ENCODE measurements around the gene CDK14. TPM values are rescaled to one million over a fixed set of nuclear protein-coding genes. Genes with fewer than 3 reads are reported as not detected.

CDK14 gene
- total and polyA plus RNA-seq, 2 of the 8 experiments (the other 6 are each of a cell fraction or from before 2014, with no cell fraction given): 5.5 to 47.3 TPM

DNA sequence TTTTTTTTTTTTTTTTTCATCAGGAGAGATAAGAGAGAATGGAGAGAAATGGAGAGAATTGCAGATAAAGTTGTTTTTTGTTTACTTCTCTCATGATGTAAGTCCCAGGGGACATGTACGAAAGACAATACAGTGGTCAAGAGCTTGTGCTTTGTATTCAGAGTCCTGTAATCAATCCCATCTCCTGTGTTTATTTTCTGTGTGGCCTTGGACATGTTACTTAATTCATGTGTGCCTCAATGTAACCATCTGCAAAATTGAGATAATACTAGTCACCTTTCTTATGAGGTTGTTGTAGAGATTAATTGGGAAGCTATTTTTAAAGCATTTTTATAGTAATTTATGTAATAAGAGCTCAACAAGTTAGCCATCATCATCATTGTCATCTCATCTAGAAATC lies 117.5 kb downstream of the CDK14 start:
- Histone ChIP-seq H4K8ac (ENCODE audit: extremely low read depth, insufficient read depth, low read length) (no peak overlapping the region), H3K27me3 (replicated peaks in 1 of 4; ENCODE audit: control insufficient read depth in 3 of 4, extremely low read depth in 1 of 4, insufficient read depth in 3 of 4, low read length in 3 of 4) (no peaks in the 10 kb centered on the region), H3K4me3 (ENCODE audit: extremely low read depth in 1 of 4, insufficient read depth in 2 of 4, low read depth in 3 of 4, low read length in 4 of 4) (no peak overlapping the region), H4K91ac (replicated peaks; ENCODE audit: insufficient read length, low read length) (no peak overlapping the region), H3K4ac (replicated peaks; ENCODE audit: insufficient read length, low read depth, low read length) (no peak overlapping the region), H2BK5ac (ENCODE audit: low read depth, low read length) (no peak overlapping the region), H3K79me2 (ENCODE audit: control insufficient read depth in 1 of 2, insufficient read depth in 2 of 2, low read length in 2 of 2) (no peaks in the 10 kb centered on the region), H2BK120ac (replicated peaks; ENCODE audit: low read depth, low read length) (no peak overlapping the region), H3K9me3 (ENCODE audit: insufficient read depth in 2 of 2, low read depth in 1 of 2, low read length in 1 of 2) (peaks cover 6 to 8% of the 10 kb centered on the region in 2 experiments; a peak in 1 of 4 replicates), H3K79me1 (ENCODE audit: low read depth, low read length) (no peaks in the 10 kb centered on the region), H3K4me2 (ENCODE audit: insufficient read depth in 1 of 2, low read depth in 2 of 2, low read length in 2 of 2) (no peak overlapping the region), H3K23ac (ENCODE audit: insufficient read length) (no peak overlapping the region), H2BK15ac (ENCODE audit: low read length) (no peak overlapping the region), H3K18ac (ENCODE audit: extremely low read depth, low read length) (no peak overlapping the region), H4K5ac (ENCODE audit: insufficient read length, low read depth, low read length) (no peak overlapping the region), H3K14ac (ENCODE audit: insufficient read length) (no peak overlapping the region), H3K9ac (replicated peaks in 1 of 4; ENCODE audit: extremely low read depth in 1 of 4, low read depth in 3 of 4, low read length in 3 of 4) (no peak overlapping the region), H3K27ac (ENCODE audit: low read depth, low read length) (no peak overlapping the region), H2BK12ac (ENCODE audit: low read depth, low read length) (no peak overlapping the region), H3K4me1 (replicated peaks in 1 of 4; ENCODE audit: control insufficient read depth in 3 of 4, insufficient read depth in 4 of 4, low read length in 3 of 4) (peaks cover 3 to 15% (median 9%) of the 10 kb centered on the region in 4 experiments), H2BK20ac (ENCODE audit: low read length) (no peak overlapping the region), H3K56ac (replicated peaks; ENCODE audit: insufficient read length, low read depth, low read length) (no peak overlapping the region), H2AFZ (ENCODE audit: low read length) (no peak overlapping the region), H2AK5ac (ENCODE audit: low read depth, low read length) (no peak overlapping the region), H3K23me2 (ENCODE audit: low read depth, low read length) (no peaks in the 10 kb centered on the region), H3K36me3 (ENCODE audit: control insufficient read depth in 2 of 4, insufficient read depth in 4 of 4, low read length in 3 of 4) (no peaks in the 10 kb centered on the region; a peak in 1 of 8 replicates), H4K20me1 (replicated peaks in 1 of 2; ENCODE audit: control insufficient read depth in 1 of 2, insufficient read depth in 2 of 2, low read length in 2 of 2) (no peaks in the 10 kb centered on the region)
- no peak for TF ChIP-seq NANOG (IDR thresholded peaks at IDR 0.05; ENCODE audit: insufficient read depth, low read depth, low read length, poor library complexity, severe bottlenecking)
- no peak for TF ChIP-seq NRF1 (IDR thresholded peaks at IDR 0.05; ENCODE audit: low read depth, low read length)
- TF ChIP-seq POLR2A (IDR thresholded peaks at IDR 0.05; ENCODE audit: control extremely low read depth in 1 of 2, low read depth in 2 of 2, low read length in 2 of 2): no peak
- TF ChIP-seq JUND (IDR thresholded peaks at IDR 0.05; ENCODE audit: low read length): no peak
- TF ChIP-seq, protein P1, sequence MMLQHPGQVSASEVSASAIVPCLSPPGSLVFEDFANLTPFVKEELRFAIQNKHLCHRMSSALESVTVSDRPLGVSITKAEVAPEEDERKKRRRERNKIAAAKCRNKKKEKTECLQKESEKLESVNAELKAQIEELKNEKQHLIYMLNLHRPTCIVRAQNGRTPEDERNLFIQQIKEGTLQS (IDR thresholded peaks at IDR 0.05; ENCODE audit: insufficient read depth, low read depth, low read length): no peak
- no peak for TF ChIP-seq KDM4A (IDR thresholded peaks at IDR 0.05; ENCODE audit: low read depth, low read length, severe bottlenecking)
- no peak for TF ChIP-seq SP4 (IDR thresholded peaks at IDR 0.05; ENCODE audit: low read length)
- TF ChIP-seq TAF7 (optimal IDR thresholded peaks at IDR 0.05; ENCODE audit: borderline replicate concordance, low read depth, low read length): no peak
- TF ChIP-seq ZNF274 (IDR thresholded peaks at IDR 0.05; ENCODE audit: borderline replicate concordance, extremely low read depth, low read length): no peak
- POLR2A ChIA-PET (ENCODE audit: partially characterized antibody): interaction anchor here (1.6 kb wide), 1 partner anchor 9 kb away, joined by 5 read pairs; no protein-coding TSS in a partner anchor
- DNase-seq (ENCODE audit: low read depth in 1 of 2, low spot score in 2 of 2): no peak
- no peak for FAIRE-seq
- WGBS, 2 experiments (ENCODE audit: extremely low coverage in 1 of 2, insufficient coverage in 1 of 2, insufficient read length in 1 of 2, insufficient replicate concordance in 2 of 2, low coverage in 1 of 2, low lambda C conversion rate in 2 of 2, missing lambda C conversion rate in 1 of 2): 100% methylated on average over 1 of the region's 1 CpG; no CpG with 5 or more reads in 1 of the 2 experiments
- CTCF ChIA-PET (ENCODE audit: partially characterized antibody): interaction anchor here (1.0 to 1.6 kb wide), 3 partner anchors 14 to 467 kb away, joined by 3 read pairs; no protein-coding TSS in a partner anchor
